Stimulated activated CD4-positive, alpha-beta T cell treated with anti-CD3 and anti-CD28 coated beads, Interleukin-1b, Interleukin-23, amount 100 ng/mL, for 48 hours (primary cell): ENCODE data around the gene KLHL13.
"Not testable (repeated sequence)": the region's sequence is repeated elsewhere in the genome, so short reads cannot be mapped to it uniquely, and the experiment has no call there.

Source experiments
- DNase-seq: peaks from one replicate; pipeline ENCODE4 v3.0.0-alpha.2; 2020

The KLHL13 gene

DNA sequence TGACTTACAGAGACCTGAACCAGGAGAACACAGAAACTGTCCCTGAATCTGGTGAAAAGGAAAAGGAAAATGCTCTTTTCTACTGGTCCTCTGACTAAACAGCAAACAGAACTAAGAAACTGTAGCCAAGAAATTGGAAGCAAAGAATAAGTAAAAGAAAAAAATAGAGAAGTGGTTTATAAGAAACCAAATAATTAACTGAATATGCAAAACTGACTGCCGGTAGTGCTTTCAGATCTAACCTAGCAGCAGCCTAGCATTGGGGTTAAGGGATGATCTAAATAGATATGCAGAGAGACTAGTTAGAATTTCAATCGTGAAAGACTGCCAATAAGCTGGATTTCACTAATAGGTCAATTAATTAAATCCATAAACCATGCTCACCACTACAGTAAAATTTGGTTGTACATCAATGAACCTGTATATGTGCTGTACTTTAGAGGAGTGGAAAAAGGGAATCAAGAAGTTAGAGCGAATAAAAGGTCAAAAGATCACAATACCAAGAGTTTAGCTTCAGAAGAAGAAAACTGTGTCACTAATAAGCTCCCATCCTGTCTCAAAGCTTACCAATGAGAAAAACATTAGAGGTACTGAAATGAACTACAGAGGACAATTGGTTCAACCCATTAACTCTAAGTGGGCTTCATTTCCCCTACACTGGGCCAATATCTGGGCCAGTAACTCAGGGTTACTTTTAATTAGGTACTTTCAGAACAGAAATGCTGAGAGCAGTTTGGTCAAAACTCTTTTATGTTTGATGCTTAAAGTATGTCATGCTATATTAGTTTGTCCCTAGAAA, 53.6 kb downstream of the KLHL13 start:
- no peak for DNase-seq

DNA sequence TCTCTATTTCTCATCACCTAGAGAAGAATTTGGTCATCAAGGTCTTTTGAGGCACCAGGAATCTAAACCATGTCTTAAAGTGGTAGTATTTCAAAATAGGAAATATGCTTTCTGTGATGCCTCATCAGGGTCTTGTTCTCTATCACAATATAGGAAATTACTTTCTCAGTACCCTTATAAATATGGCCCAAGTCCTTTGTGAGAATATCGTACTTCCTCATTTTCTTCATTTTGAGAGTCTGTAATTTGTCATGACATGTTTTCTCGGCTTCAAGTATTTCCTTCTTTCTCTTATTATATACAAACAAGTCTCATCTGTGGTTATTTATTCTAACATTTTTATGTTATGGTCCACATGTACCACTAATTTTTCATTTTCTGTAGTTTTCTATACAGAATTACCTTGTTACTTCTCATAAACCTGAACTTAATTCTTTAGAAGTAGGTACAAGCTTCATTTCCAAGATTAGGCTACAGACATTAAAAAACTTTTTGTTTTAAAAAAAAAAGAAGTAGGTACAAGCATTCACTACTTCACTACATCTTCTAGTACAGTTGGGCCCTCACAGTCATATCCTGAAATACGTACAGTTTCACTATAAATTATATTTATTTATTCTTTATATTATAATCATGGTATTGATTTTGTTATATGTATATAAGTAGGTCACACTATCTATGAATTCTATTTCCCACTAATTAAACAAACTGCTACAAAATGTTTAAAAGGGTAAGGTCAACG, 54.4 kb downstream of the KLHL13 start:
- DNase-seq, result no peak

DNA sequence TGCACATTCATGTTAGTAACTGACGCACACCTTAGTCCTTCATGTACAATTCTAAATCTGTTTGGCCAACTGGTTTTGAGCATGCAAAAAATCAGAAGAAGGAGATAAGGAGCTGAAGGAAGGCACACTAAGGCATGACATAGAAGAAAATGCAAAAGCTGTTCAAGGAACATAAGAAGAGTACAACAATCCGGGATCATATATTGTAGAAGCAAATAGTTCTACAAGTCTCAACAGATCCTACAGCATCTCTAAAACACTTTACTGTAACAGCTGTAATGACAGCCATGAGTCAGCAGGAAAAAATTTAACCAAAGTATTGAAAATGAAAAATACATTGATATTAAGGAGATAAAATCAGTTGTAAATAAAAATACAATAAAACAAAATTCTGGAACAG, 57.7 kb downstream of the KLHL13 start:
- DNase-seq, result no peak

DNA sequence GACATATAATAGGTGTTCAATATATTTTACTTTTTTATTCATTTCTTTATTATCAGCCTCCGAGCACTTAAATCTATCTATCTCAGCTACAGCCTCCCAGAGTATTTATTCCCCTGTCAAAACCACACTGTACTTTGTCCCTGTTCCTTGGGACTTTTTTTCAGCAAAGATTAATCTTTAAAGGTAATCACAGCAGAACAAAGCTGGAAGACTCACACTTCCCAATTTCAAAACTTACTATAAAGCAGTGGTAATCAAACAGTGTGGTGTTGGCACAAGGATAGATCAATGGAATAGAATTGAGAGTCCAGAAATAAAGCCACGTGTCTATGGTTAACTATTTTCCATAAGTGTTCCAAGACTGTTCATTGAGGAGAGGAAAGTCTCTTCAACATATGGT, 59.7 kb downstream of the KLHL13 start:
- no peak for DNase-seq

DNA sequence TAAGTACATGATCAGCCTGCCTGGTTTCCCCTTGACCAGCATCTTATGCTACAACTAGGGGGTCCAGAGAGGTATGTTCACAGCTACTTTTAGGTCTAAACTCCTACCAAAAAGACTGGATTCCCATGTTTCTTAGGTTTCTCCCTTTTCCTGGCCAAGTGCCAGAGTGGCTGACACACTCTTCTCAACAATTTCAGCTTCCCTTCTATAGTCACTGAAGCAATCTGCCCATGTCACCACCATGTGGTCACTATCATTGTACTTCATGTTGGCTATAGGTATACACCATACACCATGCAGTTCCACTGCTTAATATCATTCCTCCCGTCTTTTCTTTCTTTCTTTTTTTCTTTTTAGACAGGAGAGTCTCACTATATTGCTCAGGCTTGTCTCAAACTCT, 66.9 kb downstream of the KLHL13 start:
- DNase-seq, result no peak

DNA sequence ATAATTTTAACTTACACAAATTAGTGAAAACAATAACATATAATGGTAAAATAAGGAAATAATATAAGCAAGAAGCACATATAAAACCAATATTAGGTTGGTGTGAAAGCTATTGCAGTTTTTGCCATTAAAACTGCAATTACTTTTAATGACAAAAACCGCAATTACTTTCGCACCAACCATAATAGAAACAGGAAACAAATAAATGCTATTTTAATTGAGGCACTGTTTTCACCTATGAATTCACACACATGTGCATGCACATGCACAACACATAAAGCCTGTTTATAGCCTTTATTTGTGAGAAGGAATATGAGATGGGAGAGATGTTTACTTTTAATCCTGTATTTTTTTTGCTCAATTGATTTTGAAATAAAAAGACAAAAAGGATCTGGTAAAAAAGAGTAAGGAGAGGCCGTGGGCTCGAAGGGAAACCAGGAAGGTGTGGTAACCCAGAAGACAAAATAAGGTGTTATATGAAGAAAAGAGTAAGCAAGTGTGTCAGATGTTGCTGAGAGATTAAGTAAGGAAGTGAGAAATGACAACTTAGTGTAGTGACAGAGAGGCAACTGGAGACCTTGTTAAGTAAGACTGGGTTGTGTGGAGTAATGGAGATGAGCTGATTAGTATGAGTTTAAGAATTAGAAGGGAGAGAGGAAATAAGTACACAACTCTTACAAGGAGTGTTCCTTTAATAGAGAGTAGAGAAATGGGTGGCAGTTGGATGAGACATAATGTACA, 69.0 kb downstream of the KLHL13 start:
- no peak for DNase-seq

DNA sequence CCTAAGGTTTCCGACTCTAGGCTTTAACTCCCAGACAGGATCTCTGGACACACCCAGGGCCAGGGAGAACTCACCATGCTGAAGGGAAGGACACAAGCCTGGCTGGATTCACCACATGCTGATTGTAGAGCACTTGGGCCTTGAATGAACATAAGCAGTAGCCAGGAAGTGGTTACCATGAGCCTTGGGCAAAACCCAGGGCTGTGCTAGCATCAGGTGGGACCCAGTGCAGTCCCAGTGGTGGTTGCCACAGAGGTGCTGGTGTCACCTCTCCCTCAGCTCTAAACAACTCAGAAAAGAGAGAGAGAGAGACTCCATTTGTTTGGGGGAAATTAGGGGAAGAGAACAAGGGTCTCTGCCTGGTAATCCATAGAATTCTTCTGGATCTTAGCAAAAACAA, 77.0 kb downstream of the KLHL13 start:
- DNase-seq, result no peak

DNA sequence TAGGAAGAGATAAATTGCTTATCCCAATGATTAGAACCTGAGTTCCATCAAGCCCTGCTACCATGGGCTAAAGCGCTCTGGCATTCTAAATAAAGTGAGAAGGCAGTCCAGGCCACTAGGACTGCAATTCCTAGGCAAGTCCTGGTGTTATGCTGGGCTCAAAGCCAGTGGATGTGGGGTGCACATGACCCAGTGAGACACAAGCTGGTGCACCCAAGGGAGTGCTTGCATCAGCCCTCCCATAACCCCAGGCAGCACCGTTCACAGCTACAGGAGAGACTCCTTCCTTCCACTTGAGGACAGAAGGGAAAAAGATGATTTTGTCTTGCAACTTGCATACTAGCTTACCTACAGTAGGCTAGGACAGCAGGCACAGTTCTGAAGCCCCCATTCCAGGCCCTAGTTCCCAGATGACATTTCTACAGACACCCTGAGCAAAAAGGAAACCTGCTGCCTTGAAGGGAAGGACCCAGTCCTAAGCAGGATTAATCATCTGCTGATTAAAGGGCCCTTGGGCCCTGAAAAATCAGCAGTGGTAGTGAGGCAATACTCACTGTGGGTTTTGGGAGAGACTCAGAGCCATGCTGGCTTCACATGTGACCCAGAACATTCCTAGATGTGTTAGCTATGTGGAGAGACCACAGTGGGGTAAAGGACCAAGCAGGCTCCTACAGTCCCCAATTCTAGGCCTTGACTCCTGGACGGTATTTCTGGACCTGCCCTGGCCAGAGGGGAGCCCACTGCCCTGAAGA, 77.8 kb downstream of the KLHL13 start:
- DNase-seq, result no peak

- DNase-seq, result no peak
Measured at GRCh38 chrX:118026631-118027030, 90.0 kb downstream of the KLHL13 start.

DNA sequence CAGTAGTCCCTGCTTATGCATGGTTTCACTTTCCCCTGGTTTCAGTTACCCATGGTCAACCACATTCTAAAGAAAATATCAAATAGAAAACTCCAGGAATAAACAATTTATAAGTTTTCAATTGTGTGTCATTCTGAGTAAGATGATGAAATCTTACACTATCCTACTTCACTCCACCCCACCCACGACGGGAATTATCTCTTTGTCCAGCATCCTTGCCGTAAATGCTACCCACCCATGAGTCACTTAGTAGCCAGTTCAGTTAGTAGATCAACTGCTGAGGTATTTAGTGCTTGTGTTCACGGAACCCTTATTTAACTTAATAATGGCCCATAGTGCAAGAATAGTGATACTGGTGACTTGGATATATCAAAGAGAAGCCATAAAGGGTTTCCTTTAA, 91.4 kb downstream of the KLHL13 start:
- DNase-seq, result no peak

DNA sequence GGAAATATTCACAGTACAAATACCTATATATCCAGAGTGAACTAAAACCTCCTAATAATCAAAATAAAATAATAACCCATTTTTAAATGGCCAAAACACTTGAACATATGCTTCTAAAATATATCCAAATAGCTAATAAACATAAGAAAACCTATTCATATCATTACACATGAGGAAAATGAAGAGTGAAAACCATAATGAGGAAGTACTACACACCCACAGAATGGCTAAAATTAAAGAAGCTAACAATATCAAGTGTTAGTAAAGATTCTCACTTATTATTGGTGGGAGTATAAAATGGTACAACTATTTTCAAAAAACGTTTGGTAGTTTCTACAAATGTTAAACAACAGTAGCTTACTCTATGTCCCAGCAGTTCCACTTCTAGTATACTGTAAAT, 92.1 kb downstream of the KLHL13 start:
- no peak for DNase-seq

DNA sequence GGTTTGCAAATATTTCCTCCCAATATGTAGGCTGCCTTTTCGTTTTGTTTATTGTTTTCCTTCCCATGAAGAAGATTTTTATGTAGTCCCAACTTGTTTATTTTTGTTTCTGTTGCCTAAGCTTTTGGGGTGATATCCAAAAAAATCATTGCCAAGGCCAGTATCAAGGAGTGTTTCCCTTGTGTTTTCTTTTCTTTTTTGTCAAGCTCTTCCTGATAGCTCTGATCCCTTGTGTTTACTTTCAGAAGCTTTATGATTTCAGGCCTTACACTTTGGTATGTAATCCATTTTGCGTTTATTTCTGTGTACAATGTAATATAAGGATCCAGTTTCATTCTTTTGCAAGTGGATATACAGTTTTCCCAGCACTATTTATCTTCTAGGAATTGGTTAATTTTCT, 93.9 kb downstream of the KLHL13 start:
- no peak for DNase-seq

- no peak for DNase-seq
Measured at GRCh38 chrX:118016422-118016821, 100.2 kb downstream of the KLHL13 start.

DNA sequence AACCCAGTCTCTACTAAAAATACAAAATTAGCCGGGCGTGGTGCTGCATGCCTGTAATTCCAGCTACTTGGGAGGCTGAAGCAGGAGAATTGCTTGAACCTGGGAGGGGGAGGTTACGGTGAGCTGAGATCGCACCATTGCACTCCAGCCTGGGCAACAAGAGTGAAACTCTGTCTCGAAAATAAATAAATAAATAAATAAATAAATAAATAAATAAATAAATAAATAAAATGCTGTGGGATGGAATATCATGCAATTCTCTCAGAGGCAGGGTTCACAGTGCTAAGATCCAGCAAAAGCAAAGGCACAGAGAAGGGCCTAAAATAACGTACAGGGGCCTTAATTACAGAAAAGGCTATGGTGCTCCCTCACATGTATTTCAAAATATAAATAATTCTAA, 114.2 kb downstream of the KLHL13 start:
- DNase-seq, result not testable (repeated sequence)

DNA sequence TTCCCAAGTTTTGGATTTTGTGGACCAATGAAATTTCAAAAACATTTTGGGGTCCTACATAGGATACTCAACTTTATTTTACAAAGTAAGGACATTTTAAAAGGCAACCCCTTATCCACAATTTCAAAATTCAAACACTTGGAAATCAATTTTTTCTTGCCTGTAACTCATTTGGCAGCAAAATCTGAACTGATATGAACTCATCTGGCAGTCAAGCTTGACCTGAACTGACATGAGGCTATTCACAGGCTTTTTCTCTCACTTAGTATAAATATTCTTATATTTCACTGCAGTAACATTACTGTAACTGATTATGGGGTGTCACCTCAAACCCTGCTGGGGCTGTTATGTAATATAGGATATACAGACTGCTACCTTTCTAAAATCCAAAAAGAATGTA, 116.1 kb downstream of the KLHL13 start:
- DNase-seq, result no peak

DNA sequence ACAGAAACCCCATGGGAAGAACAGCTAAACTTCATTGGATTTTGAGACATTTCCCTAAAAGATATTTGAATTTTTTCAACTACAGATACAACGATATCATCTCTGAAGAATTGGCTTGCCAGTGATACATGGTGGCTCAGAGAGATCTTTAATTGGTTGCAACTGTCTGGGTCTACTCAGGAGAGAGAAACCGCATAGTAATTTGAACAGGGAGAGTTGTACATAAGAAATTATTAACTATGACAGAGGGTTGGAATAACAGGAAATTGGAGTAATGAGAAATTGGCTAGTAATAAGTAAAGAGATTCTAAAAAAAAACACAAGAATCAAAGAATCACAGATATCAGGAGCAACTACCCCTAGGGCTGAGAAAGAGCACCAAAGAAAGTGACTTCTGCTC, 118.4 kb downstream of the KLHL13 start:
- DNase-seq, result no peak

GRCh38 chrX:117996918-117997480, 119.6 kb downstream of the KLHL13 start:
- DNase-seq, result no peak

DNA sequence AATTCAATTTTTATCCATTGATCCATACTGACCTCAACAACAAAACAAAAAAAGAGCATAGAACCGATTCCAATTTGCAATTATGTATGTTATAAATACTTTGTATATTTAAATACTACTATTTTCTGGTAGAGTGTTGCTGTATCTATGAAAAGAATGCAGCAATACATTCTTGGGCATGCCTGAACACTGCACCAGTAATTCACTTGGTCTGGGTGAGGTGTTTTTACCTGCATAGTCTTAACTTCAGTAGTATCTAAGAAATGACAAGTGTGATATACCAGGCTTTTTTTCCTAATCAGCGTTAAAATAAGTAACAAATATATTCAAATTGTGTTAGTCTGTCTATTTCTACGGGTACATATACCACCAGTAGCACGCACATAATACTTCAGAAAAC, 120.2 kb downstream of the KLHL13 start:
- DNase-seq, result no peak

DNA sequence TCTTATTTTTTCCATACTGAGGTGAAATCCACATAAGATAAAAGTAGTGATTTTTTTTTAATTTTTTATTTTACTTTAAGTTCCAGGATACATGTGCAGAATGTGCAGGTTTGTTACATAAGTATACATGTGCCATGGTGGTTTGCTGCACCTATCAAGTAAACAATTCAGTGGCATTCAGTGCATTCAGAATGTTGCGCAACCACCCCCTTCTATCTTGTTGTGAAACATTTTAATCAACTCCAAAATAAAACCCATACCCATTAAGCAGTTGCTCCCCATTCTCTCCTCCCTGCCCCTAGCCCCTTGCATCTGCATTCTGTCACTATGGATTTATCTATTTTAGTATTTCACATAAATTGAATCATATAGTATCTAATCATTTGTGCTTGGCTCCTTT, 121.2 kb downstream of the KLHL13 start:
- DNase-seq, result no peak

- no peak for DNase-seq
Measured at GRCh38 chrX:117992192-117992723, 124.4 kb downstream of the KLHL13 start.

- DNase-seq, result no peak
Measured at GRCh38 chrX:117990438-117990837, 126.2 kb downstream of the KLHL13 start.

DNA sequence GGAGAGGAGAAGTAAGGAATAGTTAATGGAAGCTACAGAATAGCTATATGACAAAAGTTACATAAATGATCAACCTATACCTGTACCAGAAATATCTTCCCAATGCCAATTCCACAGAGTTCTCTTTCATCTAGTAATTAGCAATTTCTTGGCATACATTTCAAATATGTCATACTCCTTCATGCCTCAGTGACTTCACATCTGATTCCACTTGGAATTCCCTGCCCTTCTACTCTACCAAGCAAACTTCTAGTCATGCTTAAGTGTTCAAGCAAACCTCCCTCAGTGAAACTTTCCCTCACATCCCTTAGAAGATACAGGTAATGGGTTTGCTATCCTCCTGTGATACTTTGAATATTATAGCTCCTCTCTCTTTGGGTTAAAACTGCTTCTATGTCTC, 127.1 kb downstream of the KLHL13 start:
- no peak for DNase-seq

DNA sequence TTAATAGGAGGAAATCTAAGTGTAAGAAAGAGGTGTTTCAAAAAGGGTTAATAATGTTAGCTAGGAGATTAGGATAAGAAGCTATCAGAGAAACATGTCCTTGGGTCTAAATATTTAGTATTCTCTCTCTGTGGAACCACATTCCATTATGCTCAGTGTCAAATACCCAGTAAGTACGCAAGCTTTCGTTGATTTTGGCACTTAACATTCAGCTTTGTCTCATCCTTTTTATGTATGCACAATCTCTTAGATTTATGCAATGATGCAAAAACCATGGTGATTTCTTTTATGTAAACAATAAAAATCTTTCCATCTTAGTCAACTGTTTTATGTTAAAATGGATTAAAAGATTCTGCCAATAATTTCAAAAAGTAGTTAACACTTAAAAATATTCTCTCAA, 129.2 kb downstream of the KLHL13 start:
- DNase-seq, result no peak
